CD14-positive monocyte (primary cell): Measurements from ENCODE around the gene FRA10AC1. TPM values are rescaled to one million over a fixed set of nuclear protein-coding genes. Genes with fewer than 3 reads are reported as not detected.

ENCODE experiments used
- DNase-seq, 3 donors: peaks; one replicate each; pipeline ENCODE4 v3.0.0-alpha.2; 2011 to 2022
- H2AFZ ChIP-seq: 2 replicates; pipeline ENCODE4 v1.6.0; 2012; ENCODE audit warnings: mild to moderate bottlenecking, low read depth, low read length, inconsistent platforms; ENCODE audit not compliant: insufficient read depth, poor library complexity, severe bottlenecking
- H3K27ac ChIP-seq, 2 donors: 1 replicate in 1 of 2; 2 replicates in 1 of 2; pipeline ENCODE4 v1.5.1; 2012 to 2013; ENCODE audit warnings: low read length in 2 of 2, control low read depth in 1 of 2, inconsistent platforms in 1 of 2, low read depth in 1 of 2, mild to moderate bottlenecking in 1 of 2
- H3K27me3 ChIP-seq, 2 donors: one replicate each; pipeline versions ENCODE4 v1.6.0 to v1.6.1; 2011 to 2013; ENCODE audit warnings: low read length in 2 of 2; ENCODE audit not compliant: control insufficient read depth in 2 of 2, insufficient read depth in 2 of 2
- H3K36me3 ChIP-seq, 2 donors: replicated peaks in 1 of 2; 1 replicate in 1 of 2; 2 replicates in 1 of 2; pipeline versions ENCODE4 v1.5.1 to v1.6.1; 2012 to 2013; ENCODE audit warnings: low read length in 2 of 2, control low read depth in 1 of 2, inconsistent platforms in 1 of 2, mild to moderate bottlenecking in 1 of 2; ENCODE audit not compliant: insufficient read depth in 2 of 2, control insufficient read depth in 1 of 2
- H3K4me1 ChIP-seq, 2 donors: 1 replicate in 1 of 2; 2 replicates in 1 of 2; pipeline versions ENCODE4 v1.5.1 to v1.6.1; 2012 to 2013; ENCODE audit warnings: low read length in 2 of 2, control low read depth in 1 of 2, inconsistent platforms in 1 of 2, mild to moderate bottlenecking in 1 of 2, moderate library complexity in 1 of 2; ENCODE audit not compliant: insufficient read depth in 2 of 2, control insufficient read depth in 1 of 2
- H3K4me2 ChIP-seq: replicated peaks from 2 replicates; pipeline ENCODE3; 2012; ENCODE audit warnings: low read length, moderate library complexity, mild to moderate bottlenecking; ENCODE audit not compliant: poor library complexity, severe bottlenecking; ENCODE audit errors: extremely low read depth
- H3K4me3 ChIP-seq, 3 experiments: fragments of 200-600 bp in 1 of 3; sonication (generic) in 1 of 3; replicated peaks in 1 of 3; 1 replicate in 2 of 3; 2 replicates in 1 of 3; pipeline ENCODE4 v1.5.1; 2011 to 2013; ENCODE audit warnings: low read length in 3 of 3, mild to moderate bottlenecking in 3 of 3, control low read depth in 2 of 3, low read depth in 2 of 3, inconsistent platforms in 1 of 3, moderate library complexity in 1 of 3
- H3K79me2 ChIP-seq: 2 replicates; pipeline ENCODE4 v1.6.0; 2012; ENCODE audit warnings: mild to moderate bottlenecking, control low read depth, inconsistent platforms, low read length, moderate library complexity; ENCODE audit not compliant: insufficient read depth
- H3K9ac ChIP-seq: 2 replicates; pipeline ENCODE4 v1.6.0; 2017; ENCODE audit warnings: low read length, mild to moderate bottlenecking; ENCODE audit not compliant: insufficient read depth, poor library complexity, severe bottlenecking
- H3K9me3 ChIP-seq, 2 donors: replicated peaks in 1 of 2; 1 replicate in 1 of 2; 2 replicates in 1 of 2; pipeline versions ENCODE4 v1.5.1 to v1.6.1; 2012 to 2013; ENCODE audit warnings: low read length in 2 of 2, control low read depth in 1 of 2; ENCODE audit not compliant: control insufficient read depth in 1 of 2, insufficient read depth in 1 of 2
- H4K20me1 ChIP-seq: 2 replicates; pipeline ENCODE4 v1.6.0; 2012; ENCODE audit warnings: mild to moderate bottlenecking, low read length, control low read depth, moderate library complexity; ENCODE audit not compliant: insufficient read depth
- H3K27ac Mint-ChIP-seq, 7 donors: one replicate each; pipeline ENCODE4 v1.8.0; 2020; ENCODE audit warnings: mild to moderate bottlenecking in 7 of 7, mixed read lengths in 7 of 7, moderate library complexity in 6 of 7, inconsistent platforms in 2 of 7
- H3K27me3 Mint-ChIP-seq, 3 donors: one replicate each; pipeline ENCODE4 v1.8.0; 2021 to 2022; ENCODE audit warnings: low read depth in 3 of 3, mild to moderate bottlenecking in 3 of 3, mixed read lengths in 3 of 3, moderate library complexity in 3 of 3, inconsistent platforms in 1 of 3
- H3K36me3 Mint-ChIP-seq, 2 donors: one replicate each; pipeline ENCODE4 v1.8.0; 2020; ENCODE audit warnings: mixed read lengths in 2 of 2, inconsistent platforms in 1 of 2, mild to moderate bottlenecking in 1 of 2
- H3K4me1 Mint-ChIP-seq: one replicate; pipeline ENCODE4 v1.8.0; 2020; ENCODE audit warnings: mild to moderate bottlenecking, mixed read lengths
- H3K4me3 Mint-ChIP-seq, 2 donors: one replicate each; pipeline ENCODE4 v1.8.0; 2020; ENCODE audit warnings: mild to moderate bottlenecking in 2 of 2, mixed read lengths in 2 of 2, moderate library complexity in 1 of 2
- H3K9me3 Mint-ChIP-seq, 7 donors: one replicate each; pipeline ENCODE4 v1.8.0; 2020 to 2022; ENCODE audit warnings: mixed read lengths in 7 of 7, mild to moderate bottlenecking in 6 of 7, moderate library complexity in 6 of 7, inconsistent platforms in 2 of 7
- WGBS: methylation state at CpG from one replicate; pipeline ENCODE4 v1.1.5; 2013; ENCODE audit warnings: missing lambda C conversion rate; ENCODE audit not compliant: insufficient coverage; 5-methylcytosine and 5-hydroxymethylcytosine counted together
- intact Hi-C, 2 donors: fragments of 100-400 bp; cut with micrococcal nuclease; formaldehyde crosslinking; loops; one replicate each; pipeline versions ENCODE4 v1.15.0 to v1.15.1; 2023
- polyA minus RNA-seq: library from RNA; depleted of rRNA, polyadenylated mRNA; stranded (reverse); fragments of >200 nt; gene quantifications from 2 replicates; pipeline ENCODE4 v1.2.3, GENCODE V29; 2012
- polyA plus RNA-seq, 3 donors: library from polyadenylated mRNA; depleted of rRNA in 1 of 3; unstranded in 2 of 3; stranded (reverse) in 1 of 3; fragments of 300-500 nt in 2 of 3; fragments of >200 nt in 1 of 3; fragmentation: Illumina TruSeq in 2 of 3; gene quantifications; 1 replicate in 2 of 3; 2 replicates in 1 of 3; pipeline ENCODE4 v1.2.3, GENCODE V29; 2012 to 2021
- total RNA-seq, 12 experiments: library from RNA in 1 of 12; stranded (reverse) in 1 of 12; fragments of 120-200 nt in 1 of 12; gene quantifications; one replicate each; pipeline ENCODE4 v1.2.4 and lab custom pipeline; 2013 to 2026; ENCODE audit warnings: mixed read lengths in 6 of 12, inconsistent platforms in 1 of 12
- TF ChIP-seq, protein P1 (sequence below): fragments of 200-600 bp; IDR thresholded peaks from one replicate; pipeline ENCODE4 v1.8.0; 2022; ENCODE audit warnings: antibody characterized with exemption, mild to moderate bottlenecking

FRA10AC1 gene, protein sequence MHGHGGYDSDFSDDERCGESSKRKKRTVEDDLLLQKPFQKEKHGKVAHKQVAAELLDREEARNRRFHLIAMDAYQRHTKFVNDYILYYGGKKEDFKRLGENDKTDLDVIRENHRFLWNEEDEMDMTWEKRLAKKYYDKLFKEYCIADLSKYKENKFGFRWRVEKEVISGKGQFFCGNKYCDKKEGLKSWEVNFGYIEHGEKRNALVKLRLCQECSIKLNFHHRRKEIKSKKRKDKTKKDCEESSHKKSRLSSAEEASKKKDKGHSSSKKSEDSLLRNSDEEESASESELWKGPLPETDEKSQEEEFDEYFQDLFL
- 5.6 TPM for total RNA-seq (2013)
- polyA plus RNA-seq, result 1 to 10 TPM in 2 of 3 donors, under 1 TPM in 1; 0.95 to 7.2 (median 2.0) TPM
- 0.83 and 0.96 TPM in 2 replicates for polyA minus RNA-seq
- 1.3 to 7.9 (median 5.1) reads per million in 11 experiments for total RNA-seq (lab: John Stamatoyannopoulos, UW)

- Mint-ChIP-seq H3K36me3 (peaks cover 14 to 21% of the 10 kb centered on the region in 2 donors), H3K4me1 (peaks cover 4% of the 10 kb centered on the region), H3K4me3 (no peak within 1 kb of the TSS), H3K27me3 (peaks cover 5 to 10% (median 5%) of the 10 kb centered on the region in 3 donors), H3K9me3 (no peaks in the 10 kb centered on the region), H3K27ac (no peak within 1 kb of the TSS)
- TF ChIP-seq, protein P1, sequence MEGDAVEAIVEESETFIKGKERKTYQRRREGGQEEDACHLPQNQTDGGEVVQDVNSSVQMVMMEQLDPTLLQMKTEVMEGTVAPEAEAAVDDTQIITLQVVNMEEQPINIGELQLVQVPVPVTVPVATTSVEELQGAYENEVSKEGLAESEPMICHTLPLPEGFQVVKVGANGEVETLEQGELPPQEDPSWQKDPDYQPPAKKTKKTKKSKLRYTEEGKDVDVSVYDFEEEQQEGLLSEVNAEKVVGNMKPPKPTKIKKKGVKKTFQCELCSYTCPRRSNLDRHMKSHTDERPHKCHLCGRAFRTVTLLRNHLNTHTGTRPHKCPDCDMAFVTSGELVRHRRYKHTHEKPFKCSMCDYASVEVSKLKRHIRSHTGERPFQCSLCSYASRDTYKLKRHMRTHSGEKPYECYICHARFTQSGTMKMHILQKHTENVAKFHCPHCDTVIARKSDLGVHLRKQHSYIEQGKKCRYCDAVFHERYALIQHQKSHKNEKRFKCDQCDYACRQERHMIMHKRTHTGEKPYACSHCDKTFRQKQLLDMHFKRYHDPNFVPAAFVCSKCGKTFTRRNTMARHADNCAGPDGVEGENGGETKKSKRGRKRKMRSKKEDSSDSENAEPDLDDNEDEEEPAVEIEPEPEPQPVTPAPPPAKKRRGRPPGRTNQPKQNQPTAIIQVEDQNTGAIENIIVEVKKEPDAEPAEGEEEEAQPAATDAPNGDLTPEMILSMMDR, result peak; percentile 68
- intact Hi-C loops, result loop anchor here (5.0 kb wide), 5 partner anchors 40 to 620 kb away; no protein-coding TSS in a partner anchor
- H4K20me1 ChIP-seq, result no peaks in the 10 kb centered on the region
- no peaks in the 10 kb centered on the region for H3K27me3 ChIP-seq
- peak; percentile 92 to 96 (median 93) for DNase-seq
- H3K79me2 ChIP-seq, result peaks cover 12% of the 10 kb centered on the region
- H3K9me3 ChIP-seq, result no peaks in the 10 kb centered on the region
- H3K9ac ChIP-seq, result peak within 1 kb of the TSS; percentile 68
- peaks cover 17 to 29% of the 10 kb centered on the region in 2 donors for H3K36me3 ChIP-seq
- peak within 1 kb of the TSS; percentile 73 to 84 for H3K27ac ChIP-seq
- peaks cover 14 to 17% of the 10 kb centered on the region in 2 donors for H3K4me1 ChIP-seq
- WGBS, result 0% methylated on average over 51 of the region's 52 CpGs
- H3K4me2 ChIP-seq, result peak within 1 kb of the TSS; percentile 97
- H3K4me3 ChIP-seq, result peak within 1 kb of the TSS; percentile 67 to 98 (median 82)
- H2AFZ ChIP-seq, result peak within 1 kb of the TSS; percentile 86
These were observed at the start of gene FRA10AC1 for GRCh38 chr10:93702210-93703001. Gene FRA10AC1, minus strand, starts transcription at chr10:93702592. Its CDS starts 2,486 bp downstream, at chr10:93700106.

GRCh38 chr10:93751832-93752231, 49.4 kb upstream of the FRA10AC1 start:
- TF ChIP-seq, protein P1, result no peak
- peaks cover 0 to 6% (median 0%) of the 10 kb centered on the region in 7 donors for H3K9me3 Mint-ChIP-seq
- Histone ChIP-seq H3K9ac (no peak overlapping the region), H3K4me3 (peak overlapping the region in 2 of 3 experiments; percentile 37 to 66), H3K36me3 (no peaks in the 10 kb centered on the region), H3K4me2 (peak overlapping the region; percentile 70), H3K9me3 (no peaks in the 10 kb centered on the region), H3K79me2 (no peaks in the 10 kb centered on the region), H3K4me1 (peaks cover 5 to 14% of the 10 kb centered on the region in 2 donors), H2AFZ (peak overlapping the region; percentile 72), H4K20me1 (no peaks in the 10 kb centered on the region), H3K27ac (no peak overlapping the region), H3K27me3 (peaks cover 8 to 22% of the 10 kb centered on the region in 2 donors)
- H3K27me3 Mint-ChIP-seq, result peaks cover 9 to 17% (median 10%) of the 10 kb centered on the region in 3 donors
- intact Hi-C loops, result loop anchor here in 1 of 2 donors (5.0 kb wide), 1 partner anchor 50 kb away; the partner anchor contains the start of gene FRA10AC1
- H3K4me1 Mint-ChIP-seq, result peaks cover 14% of the 10 kb centered on the region
- H3K4me3 Mint-ChIP-seq, result peak overlapping the region; percentile 51 to 85
- no CpG with 5 or more reads among the region's 5 CpGs for WGBS
- peak in 2 of 3 donors; percentile 11 to 36 for DNase-seq
- H3K27ac Mint-ChIP-seq, result no peak overlapping the region
- H3K36me3 Mint-ChIP-seq, result no peaks in the 10 kb centered on the region
